ENCODE data around the gene PTPN9.

Gene PTPN9

DNA sequence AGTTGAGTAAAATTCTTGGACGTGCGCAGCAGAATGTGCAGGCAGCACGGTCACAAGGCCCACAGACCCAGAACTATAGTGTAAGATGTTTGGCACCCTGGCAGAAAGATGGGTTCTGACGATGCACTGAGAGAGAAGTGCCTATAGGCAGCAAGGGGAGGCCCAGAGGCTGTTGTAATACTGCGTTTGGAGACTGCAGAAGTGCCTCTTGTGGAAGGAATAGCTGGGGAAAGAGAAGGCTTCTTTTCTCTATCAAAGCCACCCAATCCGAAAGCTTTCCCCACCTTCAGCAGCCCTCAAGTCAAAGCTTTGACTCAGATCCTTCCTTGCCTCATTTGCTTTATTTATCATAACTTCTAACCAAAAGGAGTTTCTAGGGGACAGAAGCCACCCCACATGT is 122.4 kb downstream of the PTPN9 start:
- Histone ChIP-seq H3K9ac (ENCODE audit: low read depth, low read length) (peak overlapping the region; percentile 88; the same call in 1 of the 2 replicates), H3K4me3 (ENCODE audit: low read length) (peak overlapping the region; percentile 97), H3K27ac (ENCODE audit: low read length) (no peak overlapping the region)

DNA sequence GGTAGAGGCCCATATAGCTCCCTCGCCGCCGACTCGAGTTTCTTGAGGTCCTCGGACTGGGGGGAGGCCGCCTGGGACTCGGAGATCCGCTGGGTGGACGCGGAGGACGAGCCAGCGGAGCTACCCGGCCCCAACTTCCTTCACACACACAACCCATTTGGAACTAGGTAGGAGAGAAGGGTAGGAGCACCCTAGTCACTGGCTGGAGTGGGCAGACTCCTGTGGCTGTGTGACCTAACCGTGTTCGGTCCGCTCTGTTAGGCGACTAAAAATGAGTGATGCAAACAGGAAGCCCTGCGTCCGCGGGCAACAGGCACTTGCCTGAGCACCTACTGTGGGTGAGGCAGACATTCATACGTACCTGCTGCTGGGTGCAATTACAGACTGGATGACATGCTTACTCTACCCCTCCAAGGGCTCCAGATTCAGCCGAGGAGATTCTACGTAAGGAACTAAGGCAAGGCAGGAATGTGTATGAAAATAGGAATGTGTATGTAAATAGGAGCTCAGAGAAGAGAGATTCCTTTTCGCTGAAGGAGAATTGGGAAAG is 123.1 kb downstream of the PTPN9 start:
- H3K9me3 ChIP-seq (ENCODE audit: insufficient read depth, low read depth, low read length), result no peaks in the 10 kb centered on the region
- H3K36me3 ChIP-seq (ENCODE audit: insufficient read depth, low read depth, low read length), result no peaks in the 10 kb centered on the region
- H3K4me3 ChIP-seq (ENCODE audit: low read length), result peak overlapping the region; percentile 97
- peak overlapping the region; percentile 66 for H3K27ac ChIP-seq (ENCODE audit: low read length)
- H3K4me1 ChIP-seq (ENCODE audit: insufficient read depth, low read length), result peaks cover 7% of the 10 kb centered on the region; the same call in 1 of the 2 replicates
- no peaks in the 10 kb centered on the region for H3K27me3 ChIP-seq (ENCODE audit: insufficient read depth, low read length)
- peak overlapping the region; percentile 88 for H3K9ac ChIP-seq (ENCODE audit: low read depth, low read length)

More for the DNA sequence above, 122.4 kb downstream of the PTPN9 start:
- Histone ChIP-seq H3K9me3 (ENCODE audit: insufficient read depth, low read depth, low read length) (no peaks in the 10 kb centered on the region), H3K27me3 (ENCODE audit: insufficient read depth, low read length) (no peaks in the 10 kb centered on the region), H3K36me3 (ENCODE audit: insufficient read depth, low read depth, low read length) (no peaks in the 10 kb centered on the region), H3K4me1 (ENCODE audit: insufficient read depth, low read length) (peaks cover 9% of the 10 kb centered on the region; the same call in 1 of the 2 replicates)

DNA sequence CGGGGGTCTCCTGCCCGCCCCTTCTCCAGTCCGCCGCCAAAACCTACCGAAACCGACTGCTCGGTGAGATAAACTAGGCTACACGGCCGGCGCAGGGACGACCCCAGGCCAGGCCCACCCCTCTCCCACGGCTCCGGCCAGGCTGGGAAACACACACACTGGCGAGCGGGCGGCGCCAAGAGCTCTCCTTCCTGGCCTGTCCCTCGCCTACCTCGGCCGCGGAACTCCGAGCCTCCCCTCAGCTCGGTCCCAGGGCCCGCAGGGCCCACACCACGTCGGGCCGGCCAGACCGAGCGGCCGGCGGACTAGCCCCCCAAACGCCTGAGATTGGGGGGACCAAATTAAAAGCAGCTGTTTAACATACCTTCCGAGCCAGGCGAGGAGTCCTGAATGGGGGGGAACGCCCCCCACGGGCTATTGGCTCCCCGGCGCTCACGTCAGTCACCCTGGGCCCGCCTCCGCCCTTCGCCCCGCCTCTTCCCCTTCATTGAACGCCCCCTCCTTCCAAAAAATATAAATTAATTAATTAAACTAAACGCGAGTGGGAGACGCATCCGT is 123.6 kb downstream of the PTPN9 start:
- peaks cover 5% of the 10 kb centered on the region; the same call in 1 of the 2 replicates for H3K4me1 ChIP-seq (ENCODE audit: insufficient read depth, low read length)
- peak overlapping the region; percentile 88 for H3K9ac ChIP-seq (ENCODE audit: low read depth, low read length)
- no peaks in the 10 kb centered on the region for H3K9me3 ChIP-seq (ENCODE audit: insufficient read depth, low read depth, low read length)
- peak overlapping the region; percentile 66 for H3K27ac ChIP-seq (ENCODE audit: low read length)
- H3K27me3 ChIP-seq (ENCODE audit: insufficient read depth, low read length), result no peaks in the 10 kb centered on the region
- peak overlapping the region; percentile 97 for H3K4me3 ChIP-seq (ENCODE audit: low read length)
- no peaks in the 10 kb centered on the region for H3K36me3 ChIP-seq (ENCODE audit: insufficient read depth, low read depth, low read length)

DNA sequence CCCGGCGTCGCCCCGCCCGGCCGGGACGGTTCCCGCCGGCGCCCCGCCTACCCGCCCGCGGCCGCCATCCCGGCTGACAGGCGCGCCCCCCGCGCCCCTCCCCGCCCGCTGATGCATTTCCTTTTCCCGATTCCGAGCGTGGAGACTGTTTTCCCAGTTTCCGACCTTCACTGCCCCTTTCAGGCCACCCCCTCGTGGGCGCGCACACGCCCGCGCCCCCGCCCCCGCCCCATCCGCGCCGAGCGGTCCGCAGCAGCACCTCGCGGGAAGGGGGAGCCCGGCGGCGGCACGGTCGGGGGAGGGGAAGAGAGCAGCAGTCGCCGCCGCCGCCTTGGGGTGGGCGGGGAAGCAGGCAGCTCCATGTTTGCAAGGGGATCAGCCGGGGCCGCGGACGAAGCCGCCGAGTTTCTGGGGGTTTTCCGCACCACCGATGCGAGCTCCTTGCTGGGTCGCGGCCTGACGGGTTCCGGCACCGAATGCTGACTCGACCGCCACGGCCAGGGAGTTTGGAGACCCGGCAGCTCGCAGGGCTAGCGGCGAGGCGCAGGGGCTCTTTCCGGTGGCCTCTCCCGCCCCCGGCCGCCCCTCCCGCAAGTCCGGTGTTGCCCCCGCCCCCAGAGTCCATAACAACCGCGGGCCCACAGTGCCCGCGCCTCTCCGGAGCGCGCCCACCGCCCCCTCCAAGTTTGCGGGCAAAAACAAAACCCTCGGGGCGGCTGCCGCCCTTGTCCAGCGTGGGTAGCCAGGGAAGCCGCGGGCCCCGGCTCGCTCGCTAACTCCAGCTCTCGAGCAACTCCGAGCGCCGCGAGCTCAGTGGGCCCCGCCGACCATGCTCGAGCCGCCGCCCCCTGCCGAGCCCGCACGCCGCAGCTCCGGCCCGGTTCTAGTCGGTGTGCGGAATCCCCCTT is 124.4 kb downstream of the PTPN9 start:
- H3K9me3 ChIP-seq (ENCODE audit: insufficient read depth, low read depth, low read length), result no peaks in the 10 kb centered on the region
- H3K27me3 ChIP-seq (ENCODE audit: insufficient read depth, low read length), result no peaks in the 10 kb centered on the region
- H3K4me3 ChIP-seq (ENCODE audit: low read length), result peak overlapping the region; percentile 97
- no peaks in the 10 kb centered on the region for H3K36me3 ChIP-seq (ENCODE audit: insufficient read depth, low read depth, low read length)
- peak overlapping the region; percentile 88; the same call in 1 of the 2 replicates for H3K9ac ChIP-seq (ENCODE audit: low read depth, low read length)
- H3K4me1 ChIP-seq (ENCODE audit: insufficient read depth, low read length), result peaks cover 5% of the 10 kb centered on the region; the same call in 1 of the 2 replicates
- H3K27ac ChIP-seq (ENCODE audit: low read length), result no peak overlapping the region

DNA sequence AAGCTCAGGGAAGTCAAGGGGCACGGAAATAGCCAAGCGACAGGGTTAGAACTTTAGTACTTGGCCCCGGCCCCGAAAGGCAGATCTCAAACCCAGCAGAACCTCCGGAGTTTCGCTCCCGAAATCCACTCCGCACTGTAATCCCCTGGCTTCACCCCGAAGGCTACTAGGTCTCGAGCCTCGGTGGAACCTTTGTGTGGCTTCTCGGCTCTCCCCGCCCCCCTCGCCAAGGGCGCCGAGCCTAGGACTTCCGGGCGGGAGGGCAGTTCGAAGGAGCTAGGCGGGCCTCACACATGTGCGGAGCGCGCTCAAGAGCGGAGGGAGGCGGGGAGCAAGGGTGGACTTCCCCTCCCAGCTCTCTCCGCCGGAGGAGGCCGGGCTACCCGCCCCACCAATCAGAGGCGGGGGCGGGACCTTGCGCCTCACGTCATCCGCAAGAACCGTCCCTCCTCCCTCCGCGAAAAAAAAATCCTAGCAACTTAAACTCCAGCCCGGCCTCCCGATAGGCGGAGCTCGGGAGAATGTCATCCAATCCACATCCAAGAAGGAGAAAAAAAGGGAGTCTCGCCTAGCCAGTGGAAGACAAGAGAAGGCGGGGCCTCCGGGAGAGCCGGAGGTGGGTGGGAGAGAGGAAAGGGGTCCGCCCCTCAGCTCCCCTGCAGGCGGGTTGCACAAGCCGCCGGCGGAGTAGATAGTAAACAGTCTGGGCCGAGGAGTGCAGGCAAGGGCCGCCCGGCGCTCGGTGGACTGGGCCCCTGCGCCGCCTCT is 125.2 kb downstream of the PTPN9 start:
- no peaks in the 10 kb centered on the region for H3K27me3 ChIP-seq (ENCODE audit: insufficient read depth, low read length)
- peak overlapping the region; percentile 78 for H3K27ac ChIP-seq (ENCODE audit: low read length)
- H3K36me3 ChIP-seq (ENCODE audit: insufficient read depth, low read depth, low read length), result no peaks in the 10 kb centered on the region
- H3K9ac ChIP-seq (ENCODE audit: low read depth, low read length), result peak overlapping the region; percentile 94
- H3K9me3 ChIP-seq (ENCODE audit: insufficient read depth, low read depth, low read length), result no peaks in the 10 kb centered on the region
- H3K4me1 ChIP-seq (ENCODE audit: insufficient read depth, low read length), result peaks cover 5% of the 10 kb centered on the region; the same call in 1 of the 2 replicates
- H3K4me3 ChIP-seq (ENCODE audit: low read length), result peak overlapping the region; percentile 97

DNA sequence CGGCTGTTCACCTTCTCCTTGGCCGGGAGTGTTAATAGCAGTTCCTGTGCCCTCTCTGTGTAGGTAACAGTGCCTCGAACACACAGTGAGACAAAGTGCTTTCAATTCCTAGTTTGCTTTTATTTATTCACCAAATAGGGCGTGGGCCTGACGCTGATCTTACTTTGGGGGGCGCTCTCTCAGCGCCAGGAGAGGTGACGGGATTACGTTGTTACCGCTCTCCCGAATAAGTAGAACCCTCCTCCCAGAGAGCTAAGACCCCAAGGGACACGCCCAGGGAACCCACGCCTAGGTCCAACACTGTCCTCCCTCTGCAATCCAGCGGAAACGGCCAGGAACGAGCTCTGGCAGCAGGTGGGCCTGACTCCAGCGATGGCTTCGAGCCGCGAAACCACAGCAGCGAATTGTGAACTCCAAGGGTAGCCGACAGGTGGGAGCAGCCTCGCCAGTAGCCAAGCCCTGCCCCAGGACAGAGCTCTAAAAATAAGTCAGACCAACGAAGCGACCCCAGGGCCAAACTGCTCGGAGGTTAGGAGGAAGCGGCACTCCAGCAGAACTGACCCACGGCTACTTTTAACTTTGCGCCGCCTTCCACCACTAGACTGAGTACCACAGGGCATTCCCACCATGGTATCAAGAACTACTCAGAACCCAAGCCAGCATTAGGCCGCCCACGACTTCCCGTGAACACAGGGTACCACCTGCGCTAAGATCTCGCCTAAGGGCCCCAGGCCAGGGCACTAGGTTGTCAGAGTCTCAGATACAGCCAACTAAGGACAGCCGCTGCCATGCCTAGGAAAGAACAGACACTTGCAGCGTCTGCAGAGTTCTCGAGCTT is 126.0 kb downstream of the PTPN9 start:
- H3K9ac ChIP-seq (ENCODE audit: low read depth, low read length), result peak overlapping the region; percentile 94
- no peaks in the 10 kb centered on the region for H3K9me3 ChIP-seq (ENCODE audit: insufficient read depth, low read depth, low read length)
- peaks cover 5% of the 10 kb centered on the region; the same call in 1 of the 2 replicates for H3K4me1 ChIP-seq (ENCODE audit: insufficient read depth, low read length)
- peak overlapping the region; percentile 82 for H3K4me3 ChIP-seq (ENCODE audit: low read length)
- no peaks in the 10 kb centered on the region for H3K36me3 ChIP-seq (ENCODE audit: insufficient read depth, low read depth, low read length)
- peak overlapping the region; percentile 78 for H3K27ac ChIP-seq (ENCODE audit: low read length)
- H3K27me3 ChIP-seq (ENCODE audit: insufficient read depth, low read length), result no peaks in the 10 kb centered on the region

DNA sequence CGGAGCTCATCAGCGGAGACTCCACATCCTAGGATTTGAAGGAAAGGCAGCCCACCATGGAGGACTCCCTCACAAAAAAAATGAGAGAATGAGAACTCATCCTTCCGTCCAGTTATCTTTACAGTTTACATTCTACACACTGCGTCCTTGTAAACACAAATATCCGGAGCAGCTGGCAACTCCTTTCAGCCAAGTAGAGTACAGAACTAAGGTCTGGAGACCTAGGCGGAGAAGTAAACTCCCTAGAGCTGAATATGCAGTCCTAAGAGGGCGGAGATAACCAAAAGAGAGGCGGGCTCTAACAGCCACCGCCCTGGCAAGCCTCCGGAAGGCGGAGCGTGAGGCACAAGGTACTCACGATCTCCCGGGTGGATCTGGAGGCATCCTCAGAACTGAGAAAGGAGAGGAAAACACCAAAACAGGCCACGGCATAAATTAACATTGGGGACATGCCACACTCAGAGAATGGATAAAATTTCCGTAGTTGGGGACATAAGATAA is 126.7 kb downstream of the PTPN9 start:
- peak overlapping the region; percentile 82 for H3K4me3 ChIP-seq (ENCODE audit: low read length)
- H3K4me1 ChIP-seq (ENCODE audit: insufficient read depth, low read length), result peaks cover 5% of the 10 kb centered on the region; the same call in 1 of the 2 replicates
- peaks cover 6% of the 10 kb centered on the region; the same call in 1 of the 2 replicates for H3K36me3 ChIP-seq (ENCODE audit: insufficient read depth, low read depth, low read length)
- H3K27me3 ChIP-seq (ENCODE audit: insufficient read depth, low read length), result no peaks in the 10 kb centered on the region
- H3K9me3 ChIP-seq (ENCODE audit: insufficient read depth, low read depth, low read length), result no peaks in the 10 kb centered on the region
- H3K9ac ChIP-seq (ENCODE audit: low read depth, low read length), result peak overlapping the region; percentile 94
- H3K27ac ChIP-seq (ENCODE audit: low read length), result peak overlapping the region; percentile 78

DNA sequence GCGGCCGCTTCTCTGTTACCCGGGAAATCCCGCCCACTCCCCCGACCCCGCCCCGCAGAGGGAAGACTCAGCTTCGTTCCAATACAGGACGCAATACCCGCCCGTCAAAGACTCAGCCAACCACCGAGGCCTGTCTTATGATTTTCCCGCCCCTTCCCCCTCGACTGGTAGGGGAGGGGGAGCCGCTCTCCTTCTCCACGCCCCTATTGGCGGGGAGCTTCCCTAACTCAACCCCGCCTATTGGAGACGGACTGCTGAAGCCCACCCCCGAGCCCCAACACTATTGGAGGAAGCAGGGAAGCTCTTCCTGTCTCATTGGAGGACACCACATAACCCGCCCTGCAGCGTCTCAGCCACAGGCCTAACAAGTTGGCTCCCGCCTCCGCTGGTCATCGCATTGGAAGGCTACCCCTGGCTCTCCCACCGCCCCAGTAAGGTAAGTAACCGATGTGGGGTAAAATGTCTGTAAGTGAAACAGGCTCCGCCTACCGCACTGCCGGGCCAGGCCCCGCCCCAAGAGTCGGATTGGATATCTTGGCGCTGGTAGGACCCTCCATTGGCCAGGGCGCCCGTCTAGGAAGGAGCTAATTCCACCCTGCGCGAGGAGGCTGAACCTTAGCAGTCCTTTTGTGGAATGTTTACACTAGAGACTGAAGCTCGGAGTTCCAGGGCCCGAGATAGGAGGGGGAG is 127.3 kb downstream of the PTPN9 start, which contains the start of gene SIN3A:
Gene SIN3A (minus strand): TSS at position 17 of the 690 bp plus-strand sequence. CDS start 21,315 bp downstream, outside the sequence.
- Histone ChIP-seq H3K27me3 (ENCODE audit: insufficient read depth, low read length) (no peaks in the 10 kb centered on the region), H3K9ac (ENCODE audit: low read depth, low read length) (peak within 1 kb of the TSS; percentile 94), H3K4me3 (ENCODE audit: low read length) (peak within 1 kb of the TSS; percentile 92), H3K9me3 (ENCODE audit: insufficient read depth, low read depth, low read length) (no peaks in the 10 kb centered on the region), H3K4me1 (ENCODE audit: insufficient read depth, low read length) (peaks cover 5% of the 10 kb centered on the region; the same call in 1 of the 2 replicates), H3K36me3 (ENCODE audit: insufficient read depth, low read depth, low read length) (peaks cover 10% of the 10 kb centered on the region; the same call in 1 of the 2 replicates), H3K27ac (ENCODE audit: low read length) (peak within 1 kb of the TSS; percentile 91)

DNA sequence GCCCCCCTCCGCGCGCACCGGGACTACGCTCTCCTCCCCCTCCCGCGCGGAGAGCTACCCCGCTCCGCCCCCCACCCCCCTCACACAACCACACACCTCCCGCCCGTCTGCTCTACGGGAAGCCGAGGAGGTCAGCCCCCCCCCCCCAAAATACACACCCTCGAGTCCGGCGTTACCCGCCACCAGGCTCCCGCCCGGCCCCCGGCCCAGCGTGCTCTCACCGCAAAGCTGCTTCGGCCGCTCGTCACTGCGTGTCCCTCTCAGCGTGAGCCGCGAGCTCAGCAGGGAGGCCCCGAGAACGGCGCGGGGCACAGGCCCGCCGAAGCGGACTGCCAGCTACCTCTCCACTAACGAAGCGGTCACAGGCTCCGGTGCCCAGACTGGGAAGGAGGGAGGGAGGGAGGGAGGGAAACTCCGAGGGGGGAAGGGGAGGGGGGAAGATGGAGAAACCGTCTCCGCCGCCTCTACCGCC is 127.9 kb downstream of the PTPN9 start:
- no peaks in the 10 kb centered on the region for H3K27me3 ChIP-seq (ENCODE audit: insufficient read depth, low read length)
- H3K4me3 ChIP-seq (ENCODE audit: low read length), result peak overlapping the region; percentile 78; the same call in 1 of the 2 replicates
- peaks cover 11% of the 10 kb centered on the region; the same call in 1 of the 2 replicates for H3K36me3 ChIP-seq (ENCODE audit: insufficient read depth, low read depth, low read length)
- peaks cover 1% of the 10 kb centered on the region; the same call in 1 of the 2 replicates for H3K4me1 ChIP-seq (ENCODE audit: insufficient read depth, low read length)
- H3K9me3 ChIP-seq (ENCODE audit: insufficient read depth, low read depth, low read length), result no peaks in the 10 kb centered on the region
- peak overlapping the region; percentile 87; the same call in 1 of the 2 replicates for H3K9ac ChIP-seq (ENCODE audit: low read depth, low read length)
- peak overlapping the region; percentile 91 for H3K27ac ChIP-seq (ENCODE audit: low read length)

All from iPS-20b (cell line).